Prostate gland (tissue), 2 donors: ENCODE data around the gene MBD3L3. TPM values are rescaled to one million over a fixed set of nuclear protein-coding genes. Genes with fewer than 3 reads are reported as not detected.
"Not testable (repeated sequence)": the region's sequence is repeated elsewhere in the genome, so short reads cannot be mapped to it uniquely, and the experiment has no call there.

Source experiments
- DNase-seq: peaks from one replicate; pipeline ENCODE4 v3.0.0-alpha.2; 2019; ENCODE audit warnings: low spot score
- H3K27ac ChIP-seq, 2 donors: fragments of 200-600 bp; sonication (generic); 2 replicates each; pipeline ENCODE4 v1.5.1; 2017 to 2019
- H3K27me3 ChIP-seq: fragments of 200-600 bp; sonication (generic); replicated peaks from 2 replicates; pipeline ENCODE4 v1.5.1; 2019; ENCODE audit not compliant: insufficient read depth
- H3K36me3 ChIP-seq, 2 donors: fragments of 200-600 bp; sonication (generic); 1 replicate in 1 of 2; 2 replicates in 1 of 2; pipeline versions ENCODE4 v1.5.1 to v1.8.1; 2017 to 2019
- H3K4me1 ChIP-seq: fragments of 200-600 bp; sonication (generic); replicated peaks from 2 replicates; pipeline ENCODE4 v1.5.1; 2019
- H3K4me3 ChIP-seq, 2 donors: fragments of 200-600 bp; sonication (generic); 2 replicates each; pipeline ENCODE4 v1.5.1; 2017 to 2019
- H3K9me3 ChIP-seq: fragments of 200-600 bp; sonication (generic); 2 replicates; pipeline ENCODE4 v1.5.1; 2017
- POLR2A ChIP-seq: fragments of 450-650 bp; IDR thresholded peaks from one replicate; pipeline ENCODE4 v1.6.1; 2016; ENCODE audit warnings: antibody characterized with exemption, mild to moderate bottlenecking
- POLR2AphosphoS5 ChIP-seq: sonication (generic); formaldehyde crosslinking; IDR thresholded peaks from one replicate; pipeline ENCODE4 v1.6.1; 2017; ENCODE audit warnings: antibody characterized with exemption
- WGBS: methylation state at CpG from one replicate; pipeline ENCODE4 v1.1.5; 2018; 5-methylcytosine and 5-hydroxymethylcytosine counted together
- intact Hi-C: fragments of 100-400 bp; cut with DNase I; formaldehyde crosslinking; loops from one replicate; pipeline ENCODE4 v1.14.2; 2022
- total RNA-seq, 2 donors: library from RNA; depleted of rRNA; stranded (reverse); fragments of >200 nt; gene quantifications; one replicate each; pipeline ENCODE4 v1.1.0, GENCODE V29; 2016
- TF ChIP-seq, protein P1 (sequence below), 4 experiments: fragments of 200-600 bp in 2 of 4; fragments of 450-650 bp in 2 of 4; sonication (generic) in 2 of 4; IDR thresholded peaks; 1 replicate in 3 of 4; 2 replicates in 1 of 4; pipeline ENCODE4 v1.5.1; 2016 to 2019; ENCODE audit warnings: antibody characterized with exemption in 4 of 4, mild to moderate bottlenecking in 2 of 4, moderate library complexity in 2 of 4

The MBD3L3 gene
- total RNA-seq, 2 donors from 2014 or later = 1.5 TPM; not detected in 1

GRCh38 chr19:7063339-7063738 is 4.9 kb upstream of the MBD3L3 start:
- intact Hi-C loops = no loop called here
- no peak for DNase-seq
- no peak overlapping the region for H3K4me3 ChIP-seq
- TF ChIP-seq POLR2AphosphoS5 (no peak), POLR2A (no peak)
- TF ChIP-seq, protein P1, sequence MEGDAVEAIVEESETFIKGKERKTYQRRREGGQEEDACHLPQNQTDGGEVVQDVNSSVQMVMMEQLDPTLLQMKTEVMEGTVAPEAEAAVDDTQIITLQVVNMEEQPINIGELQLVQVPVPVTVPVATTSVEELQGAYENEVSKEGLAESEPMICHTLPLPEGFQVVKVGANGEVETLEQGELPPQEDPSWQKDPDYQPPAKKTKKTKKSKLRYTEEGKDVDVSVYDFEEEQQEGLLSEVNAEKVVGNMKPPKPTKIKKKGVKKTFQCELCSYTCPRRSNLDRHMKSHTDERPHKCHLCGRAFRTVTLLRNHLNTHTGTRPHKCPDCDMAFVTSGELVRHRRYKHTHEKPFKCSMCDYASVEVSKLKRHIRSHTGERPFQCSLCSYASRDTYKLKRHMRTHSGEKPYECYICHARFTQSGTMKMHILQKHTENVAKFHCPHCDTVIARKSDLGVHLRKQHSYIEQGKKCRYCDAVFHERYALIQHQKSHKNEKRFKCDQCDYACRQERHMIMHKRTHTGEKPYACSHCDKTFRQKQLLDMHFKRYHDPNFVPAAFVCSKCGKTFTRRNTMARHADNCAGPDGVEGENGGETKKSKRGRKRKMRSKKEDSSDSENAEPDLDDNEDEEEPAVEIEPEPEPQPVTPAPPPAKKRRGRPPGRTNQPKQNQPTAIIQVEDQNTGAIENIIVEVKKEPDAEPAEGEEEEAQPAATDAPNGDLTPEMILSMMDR (IDR thresholded peaks at IDR 0.05) = no peak
- no peaks in the 10 kb centered on the region for H3K36me3 ChIP-seq
- H3K27me3 ChIP-seq = no peaks in the 10 kb centered on the region
- 73% methylated on average over 4 of the region's 4 CpGs for WGBS
- no peaks in the 10 kb centered on the region for H3K4me1 ChIP-seq
- H3K9me3 ChIP-seq = no peaks in the 10 kb centered on the region
- H3K27ac ChIP-seq = no peak overlapping the region

DNA sequence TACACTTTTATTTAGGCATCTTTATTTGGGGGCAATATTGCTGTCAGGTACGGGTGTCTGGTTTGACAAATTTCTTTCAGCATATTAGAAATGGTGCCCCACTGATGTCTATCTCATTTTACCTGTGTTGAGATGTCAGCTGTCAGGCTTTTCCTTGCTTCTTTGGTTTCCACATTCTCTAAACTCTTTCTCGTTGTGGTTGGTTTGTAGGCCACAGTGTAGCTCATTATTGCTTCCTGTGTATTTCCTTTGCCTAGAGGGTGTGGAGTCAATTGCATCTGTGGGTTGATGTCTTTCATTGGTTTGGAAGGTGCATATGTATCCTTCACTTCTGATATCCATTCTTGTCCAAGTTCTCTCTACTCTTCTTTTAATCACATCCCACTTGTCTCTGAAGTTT is 1.5 kb upstream of the MBD3L3 start:
- H3K27ac ChIP-seq, H3K4me1 ChIP-seq, H3K4me3 ChIP-seq, H3K36me3 ChIP-seq, intact Hi-C loops, H3K9me3 ChIP-seq, DNase-seq, H3K27me3 ChIP-seq: not testable (repeated sequence)
- WGBS = 73% methylated on average over 2 of the region's 2 CpGs

- H3K9me3 ChIP-seq, H3K27ac ChIP-seq, H3K4me1 ChIP-seq, intact Hi-C loops, H3K27me3 ChIP-seq, H3K4me3 ChIP-seq, H3K36me3 ChIP-seq, DNase-seq: not testable (repeated sequence)
- WGBS = 89% methylated on average over 9 of the region's 16 CpGs
Observed at GRCh38 chr19:7056371-7056770, 2.1 kb downstream of the MBD3L3 start.

DNA sequence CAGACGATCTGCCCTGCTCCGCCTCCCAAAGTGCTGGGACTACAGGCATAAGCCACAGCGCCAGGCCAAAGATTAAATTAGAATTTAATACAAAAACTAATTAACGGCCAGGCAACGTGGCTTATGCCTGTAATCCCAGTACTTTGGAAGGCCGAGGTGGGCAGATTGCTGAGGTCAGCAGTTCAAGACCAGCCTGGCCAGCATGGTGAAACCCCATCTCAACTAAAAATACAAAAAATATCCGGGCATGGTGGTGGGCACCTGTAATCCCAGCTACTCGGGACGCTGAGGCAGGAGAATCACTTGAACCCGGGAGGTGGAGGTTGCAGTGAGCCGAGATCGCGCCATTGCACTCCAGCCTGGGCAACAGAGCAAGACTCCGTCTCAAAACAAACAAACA is 2.8 kb downstream of the MBD3L3 start:
- H3K4me1 ChIP-seq, H3K36me3 ChIP-seq, H3K27ac ChIP-seq, H3K9me3 ChIP-seq, intact Hi-C loops, H3K27me3 ChIP-seq, DNase-seq, H3K4me3 ChIP-seq: not testable (repeated sequence)
- WGBS = 93% methylated on average over 14 of the region's 14 CpGs

- DNase-seq, H3K36me3 ChIP-seq, H3K4me1 ChIP-seq, intact Hi-C loops, H3K4me3 ChIP-seq, H3K27me3 ChIP-seq, H3K27ac ChIP-seq, H3K9me3 ChIP-seq: not testable (repeated sequence)
- WGBS = 94% methylated on average over 12 of the region's 14 CpGs
Observed at GRCh38 chr19:7054635-7055368, 3.7 kb downstream of the MBD3L3 start.

DNA sequence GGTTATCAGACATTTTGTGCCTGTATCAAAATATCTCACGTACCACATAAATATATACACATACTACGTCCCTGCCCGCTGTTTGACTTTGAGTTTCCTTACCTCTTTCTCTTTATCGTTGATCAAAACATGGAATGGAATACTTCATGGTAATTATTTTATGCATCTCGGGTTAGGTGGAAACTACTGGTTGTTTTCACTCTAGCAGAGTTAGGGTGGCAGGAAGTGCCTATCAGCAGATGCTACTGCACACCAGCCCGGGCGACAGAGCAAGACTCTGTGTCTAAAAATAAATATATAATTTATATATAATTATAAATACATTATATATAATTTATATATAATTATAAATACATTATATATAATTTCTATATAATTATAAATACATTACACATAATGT is 5.6 kb downstream of the MBD3L3 start:
- DNase-seq, H3K36me3 ChIP-seq, H3K27me3 ChIP-seq, H3K27ac ChIP-seq, H3K4me1 ChIP-seq, H3K4me3 ChIP-seq, H3K9me3 ChIP-seq, intact Hi-C loops: not testable (repeated sequence)
- WGBS = 92% methylated on average over 7 of the region's 7 CpGs

GRCh38 chr19:7051421-7051820 is 7.1 kb downstream of the MBD3L3 start:
- intact Hi-C loops, H3K27me3 ChIP-seq: not testable (repeated sequence)

GRCh38 chr19:7049021-7049420 is 9.5 kb downstream of the MBD3L3 start, which contains the start of gene MBD3L2:
Gene MBD3L2, plus strand, starts transcription at chr19:7049321. Its CDS starts 53 bp downstream, at chr19:7049374.
- no CpG with 5 or more reads among the region's 7 CpGs for WGBS
- intact Hi-C loops, DNase-seq, H3K36me3 ChIP-seq, H3K27me3 ChIP-seq, H3K9me3 ChIP-seq, H3K4me1 ChIP-seq, H3K27ac ChIP-seq, H3K4me3 ChIP-seq: not testable (repeated sequence)

More at GRCh38 chr19:7051421-7051820, 7.1 kb downstream of the MBD3L3 start:
- H3K36me3 ChIP-seq, H3K9me3 ChIP-seq, H3K4me3 ChIP-seq, H3K4me1 ChIP-seq, H3K27ac ChIP-seq: not testable (repeated sequence)
- 85% methylated on average over 3 of the region's 5 CpGs for WGBS
- peak; percentile 2 for DNase-seq

- H3K4me1 ChIP-seq, intact Hi-C loops, H3K27ac ChIP-seq, DNase-seq, H3K36me3 ChIP-seq, H3K4me3 ChIP-seq, H3K9me3 ChIP-seq, H3K27me3 ChIP-seq: not testable (repeated sequence)
- WGBS = no CpG with 5 or more reads among the region's 2 CpGs
Observed at GRCh38 chr19:7041563-7041962, 16.9 kb downstream of the MBD3L3 start.

DNA sequence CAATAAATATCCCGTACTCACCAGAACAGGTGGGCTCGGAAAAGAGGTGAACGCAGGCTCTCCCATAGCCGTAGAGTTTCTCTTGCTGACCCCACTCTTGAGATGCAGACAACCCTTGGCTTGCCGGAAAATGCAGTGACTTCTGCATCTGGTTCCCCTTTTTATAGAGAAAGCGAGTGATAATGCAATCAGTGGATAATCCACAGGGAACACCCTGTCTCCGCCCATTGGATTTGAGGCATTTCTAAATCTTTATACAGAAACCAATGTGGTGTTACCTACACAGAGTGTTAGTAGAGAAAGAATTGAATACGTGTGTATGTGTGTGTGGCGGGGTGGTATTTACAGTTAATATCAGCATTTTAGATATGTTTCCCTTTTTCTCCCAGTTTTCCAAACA is 18.4 kb downstream of the MBD3L3 start, which contains the start of gene MBD3L4:
Gene MBD3L4 (minus strand): TSS at position 101 of the 400 bp plus-strand sequence. CDS start 35 bp downstream, at position 66.
- H3K4me3 ChIP-seq, H3K27me3 ChIP-seq, H3K36me3 ChIP-seq, intact Hi-C loops, H3K27ac ChIP-seq, H3K9me3 ChIP-seq, H3K4me1 ChIP-seq, DNase-seq: not testable (repeated sequence)
- WGBS = 85% methylated on average over 2 of the region's 9 CpGs

DNA sequence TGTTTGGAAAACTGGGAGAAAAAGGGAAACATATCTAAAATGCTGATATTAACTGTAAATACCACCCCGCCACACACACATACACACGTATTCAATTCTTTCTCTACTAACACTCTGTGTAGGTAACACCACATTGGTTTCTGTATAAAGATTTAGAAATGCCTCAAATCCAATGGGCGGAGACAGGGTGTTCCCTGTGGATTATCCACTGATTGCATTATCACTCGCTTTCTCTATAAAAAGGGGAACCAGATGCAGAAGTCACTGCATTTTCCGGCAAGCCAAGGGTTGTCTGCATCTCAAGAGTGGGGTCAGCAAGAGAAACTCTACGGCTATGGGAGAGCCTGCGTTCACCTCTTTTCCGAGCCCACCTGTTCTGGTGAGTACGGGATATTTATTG is 28.2 kb downstream of the MBD3L3 start, which contains the start of gene MBD3L5:
Gene MBD3L5 (plus strand): TSS at position 301 of the 400 bp plus-strand sequence. CDS start 34 bp downstream, at position 335.
- H3K36me3 ChIP-seq, H3K27me3 ChIP-seq, H3K4me1 ChIP-seq, intact Hi-C loops, H3K27ac ChIP-seq, H3K9me3 ChIP-seq, DNase-seq, H3K4me3 ChIP-seq: not testable (repeated sequence)
- 100% methylated on average over 1 of the region's 9 CpGs for WGBS
